IgD-negative memory B cell (primary cell): Measurements from ENCODE around the gene CCDC71L. TPM values are rescaled to one million over a fixed set of nuclear protein-coding genes. Genes with fewer than 3 reads are reported as not detected.

ENCODE experiments used
- H3K27ac Mint-ChIP-seq, 3 donors: one replicate each; pipeline ENCODE4 v1.8.0; 2020 to 2022; ENCODE audit warnings: mild to moderate bottlenecking in 3 of 3, mixed read lengths in 3 of 3, moderate library complexity in 1 of 3
- H3K27me3 Mint-ChIP-seq: one replicate; pipeline ENCODE4 v1.8.0; 2021; ENCODE audit warnings: mixed read lengths
- H3K36me3 Mint-ChIP-seq: one replicate; pipeline ENCODE4 v1.8.0; 2020; ENCODE audit warnings: mild to moderate bottlenecking, mixed read lengths
- H3K4me1 Mint-ChIP-seq, 3 donors: one replicate each; pipeline ENCODE4 v1.8.0; 2020 to 2022; ENCODE audit warnings: mixed read lengths in 3 of 3, mild to moderate bottlenecking in 1 of 3
- H3K4me3 Mint-ChIP-seq, 4 donors: one replicate each; pipeline ENCODE4 v1.8.0; 2020 to 2022; ENCODE audit warnings: mild to moderate bottlenecking in 4 of 4, mixed read lengths in 4 of 4, moderate library complexity in 3 of 4
- H3K9me3 Mint-ChIP-seq, 3 donors: one replicate each; pipeline ENCODE4 v1.8.0; 2020 to 2021; ENCODE audit warnings: mixed read lengths in 3 of 3, mild to moderate bottlenecking in 1 of 3
- polyA plus RNA-seq: library from polyadenylated mRNA; unstranded; fragments of 300-500 nt; fragmentation: Illumina TruSeq; gene quantifications from one replicate; pipeline ENCODE4 v1.2.3, GENCODE V29; 2021

Gene CCDC71L
- polyA plus RNA-seq, 1 donor from 2014 or later: 5.4 TPM

DNA sequence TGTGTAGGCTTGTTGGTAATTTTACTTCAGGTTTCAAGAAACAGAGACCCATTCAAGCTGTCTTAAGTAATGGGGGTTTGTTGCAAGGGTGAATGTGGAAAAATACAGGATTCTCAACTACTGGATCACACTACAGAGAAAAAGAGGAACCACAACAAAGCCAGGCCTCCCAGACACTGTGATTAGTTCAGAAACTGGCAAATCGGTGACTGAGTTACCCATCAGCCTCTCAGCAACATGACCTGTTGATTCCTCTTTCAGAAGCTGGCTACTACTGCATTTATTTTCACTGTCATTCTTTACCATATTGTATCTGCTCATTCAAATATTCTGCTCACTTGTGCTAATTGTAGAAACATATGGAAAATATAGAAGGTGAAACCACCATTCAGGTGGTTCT is 16.0 kb downstream of the CCDC71L start:
- Mint-ChIP-seq H3K9me3 (peaks cover 0 to 2% (median 0%) of the 10 kb centered on the region in 3 donors), H3K4me1 (peaks cover 0 to 4% (median 2%) of the 10 kb centered on the region in 3 donors), H3K36me3 (peaks cover 1% of the 10 kb centered on the region), H3K27me3 (no peaks in the 10 kb centered on the region), H3K4me3 (no peak overlapping the region), H3K27ac (peak overlapping the region in 1 of 3 donors; percentile 67)

DNA sequence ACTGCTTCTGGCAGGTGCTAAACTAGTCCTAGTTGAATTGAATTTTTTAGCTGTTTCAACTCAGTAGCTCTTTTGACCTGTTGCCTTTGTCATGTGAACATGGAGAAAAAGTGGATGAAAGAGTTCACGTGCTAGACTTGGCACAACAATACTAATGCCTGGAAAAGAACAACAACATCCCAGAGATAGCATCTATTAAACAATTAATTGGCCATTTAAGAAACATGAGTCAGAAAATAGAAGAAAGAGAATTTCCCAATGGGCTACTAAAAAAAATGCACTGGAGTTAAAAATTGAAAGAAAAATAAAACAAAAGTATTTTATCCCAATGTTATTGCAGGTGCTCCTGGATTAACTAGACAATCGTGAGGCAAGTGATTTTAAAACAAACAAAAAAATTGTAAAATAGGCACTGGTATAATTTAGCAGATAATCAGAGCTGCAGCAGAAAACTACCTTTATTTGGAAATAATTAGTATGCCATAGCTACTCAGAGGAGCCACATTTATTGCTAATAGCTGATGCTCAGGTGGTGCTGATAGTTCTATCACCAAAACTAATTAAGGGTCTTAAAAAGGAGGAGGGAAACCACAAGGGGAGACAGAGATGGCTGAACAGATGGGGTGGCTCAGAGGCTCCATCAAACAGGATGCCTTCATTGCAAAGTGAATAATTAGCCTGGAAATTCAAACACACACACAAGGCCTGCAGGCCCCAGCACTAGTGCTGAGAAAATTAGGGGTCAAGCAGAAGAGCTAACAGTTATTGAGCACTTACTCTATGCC is 17.6 kb downstream of the CCDC71L start:
- H3K9me3 Mint-ChIP-seq: no peaks in the 10 kb centered on the region
- H3K27me3 Mint-ChIP-seq: no peaks in the 10 kb centered on the region
- H3K36me3 Mint-ChIP-seq: peaks cover 1% of the 10 kb centered on the region
- H3K4me1 Mint-ChIP-seq: peaks cover 8 to 14% (median 13%) of the 10 kb centered on the region in 3 donors
- no peak overlapping the region for H3K27ac Mint-ChIP-seq
- no peak overlapping the region for H3K4me3 Mint-ChIP-seq

DNA sequence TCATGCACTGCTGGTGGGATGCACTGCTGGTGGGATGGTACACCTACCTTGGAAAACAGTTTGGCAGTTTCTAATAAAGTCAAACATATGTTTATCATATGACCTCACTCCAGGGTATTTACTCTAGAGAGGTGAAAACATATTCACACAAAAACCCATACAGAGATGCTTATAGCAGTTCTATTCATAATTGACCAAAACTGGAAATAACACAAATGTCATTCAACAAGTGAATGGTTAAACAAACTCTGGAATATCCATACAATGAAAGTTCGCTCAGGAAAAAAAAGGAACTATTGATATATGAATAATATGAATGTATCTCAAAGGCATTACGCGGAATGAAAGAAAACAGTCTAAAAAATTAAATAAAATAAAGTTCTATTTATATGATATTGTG is 19.5 kb downstream of the CCDC71L start:
- H3K27ac Mint-ChIP-seq: no peak overlapping the region
- H3K9me3 Mint-ChIP-seq: no peaks in the 10 kb centered on the region
- peaks cover 1% of the 10 kb centered on the region for H3K36me3 Mint-ChIP-seq
- no peaks in the 10 kb centered on the region for H3K27me3 Mint-ChIP-seq
- no peak overlapping the region for H3K4me3 Mint-ChIP-seq
- peaks cover 8 to 14% (median 13%) of the 10 kb centered on the region in 3 donors for H3K4me1 Mint-ChIP-seq

DNA sequence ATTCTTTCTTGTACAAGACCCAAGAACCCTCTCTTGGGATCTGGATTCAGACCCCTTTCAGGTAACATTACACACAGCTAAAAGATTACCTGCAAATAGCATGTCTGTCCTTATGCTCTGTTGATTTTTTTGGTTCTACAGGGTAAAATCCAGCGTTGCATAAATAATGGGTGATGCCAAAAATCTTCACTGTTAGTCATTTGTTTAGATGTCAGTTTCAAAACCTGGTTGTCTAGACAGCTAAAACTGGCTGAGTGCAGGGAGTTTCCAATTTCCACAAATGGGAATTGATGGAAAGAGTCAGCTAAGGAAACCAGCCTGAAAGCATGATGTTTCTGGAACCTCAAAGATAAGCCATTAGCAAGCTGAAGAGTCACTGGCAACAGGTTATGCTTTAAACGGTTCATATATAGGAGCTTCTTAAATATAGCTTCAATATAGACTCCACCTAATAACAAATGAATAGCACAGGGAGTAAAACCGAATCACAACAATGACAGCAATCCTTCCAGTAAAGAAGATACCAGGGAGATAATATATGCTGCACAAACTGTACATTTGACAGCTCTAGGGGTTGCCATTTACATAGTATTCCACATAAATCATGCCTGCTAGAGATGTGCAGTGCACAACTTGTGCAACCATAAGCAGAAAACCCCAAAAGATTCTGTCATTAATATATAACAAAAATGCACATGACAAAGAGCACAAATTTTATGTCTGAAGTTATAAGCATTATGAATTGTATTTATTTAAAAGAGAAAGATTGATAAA is 20.4 kb downstream of the CCDC71L start:
- no peaks in the 10 kb centered on the region for H3K27me3 Mint-ChIP-seq
- H3K4me1 Mint-ChIP-seq: peaks cover 8 to 14% (median 13%) of the 10 kb centered on the region in 3 donors
- no peaks in the 10 kb centered on the region for H3K9me3 Mint-ChIP-seq
- no peak overlapping the region for H3K4me3 Mint-ChIP-seq
- no peaks in the 10 kb centered on the region for H3K36me3 Mint-ChIP-seq
- no peak overlapping the region for H3K27ac Mint-ChIP-seq

DNA sequence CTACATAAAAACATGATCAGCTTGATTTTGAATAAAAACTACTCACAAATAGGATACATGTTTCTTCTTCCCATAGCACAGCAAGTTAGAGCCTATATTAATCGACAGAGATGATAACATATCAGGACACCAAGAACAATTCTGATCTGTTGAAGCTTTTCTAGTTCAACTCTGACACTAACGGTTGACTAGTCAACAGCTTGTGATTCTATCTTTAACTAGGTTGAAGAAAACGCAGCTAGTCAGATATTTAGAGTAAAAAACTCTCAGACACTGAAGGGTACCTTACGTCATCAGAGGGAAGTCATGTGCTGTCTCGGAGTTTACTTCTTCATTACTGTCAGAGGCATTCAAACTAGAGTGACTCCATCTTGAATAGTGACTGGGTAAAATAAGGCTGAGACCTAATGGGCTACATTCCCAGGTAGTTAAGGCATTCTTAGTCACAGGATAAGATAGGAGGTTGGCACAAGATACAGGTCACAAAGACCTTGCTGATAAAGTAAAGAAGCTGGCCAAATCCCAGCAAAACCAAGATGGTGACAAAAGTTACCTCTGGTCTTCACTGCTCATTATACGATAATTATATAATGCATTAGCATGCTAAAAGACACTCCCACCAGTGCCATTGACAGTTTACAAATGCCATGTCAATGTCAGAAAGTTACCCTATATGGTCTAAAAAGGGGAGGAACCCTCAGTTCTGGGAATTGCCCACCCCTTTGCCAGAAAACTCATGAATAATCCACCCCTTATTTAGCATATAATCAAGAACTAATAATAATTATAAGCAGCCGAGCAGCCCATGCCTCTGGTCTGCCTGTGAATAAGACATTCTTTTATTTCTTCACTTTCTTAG is 21.3 kb downstream of the CCDC71L start:
- Mint-ChIP-seq H3K4me3 (peak overlapping the region in 1 of 4 donors; percentile 13), H3K27ac (no peak overlapping the region), H3K9me3 (no peaks in the 10 kb centered on the region), H3K36me3 (no peaks in the 10 kb centered on the region), H3K27me3 (no peaks in the 10 kb centered on the region), H3K4me1 (peaks cover 8 to 11% (median 10%) of the 10 kb centered on the region in 3 donors)

DNA sequence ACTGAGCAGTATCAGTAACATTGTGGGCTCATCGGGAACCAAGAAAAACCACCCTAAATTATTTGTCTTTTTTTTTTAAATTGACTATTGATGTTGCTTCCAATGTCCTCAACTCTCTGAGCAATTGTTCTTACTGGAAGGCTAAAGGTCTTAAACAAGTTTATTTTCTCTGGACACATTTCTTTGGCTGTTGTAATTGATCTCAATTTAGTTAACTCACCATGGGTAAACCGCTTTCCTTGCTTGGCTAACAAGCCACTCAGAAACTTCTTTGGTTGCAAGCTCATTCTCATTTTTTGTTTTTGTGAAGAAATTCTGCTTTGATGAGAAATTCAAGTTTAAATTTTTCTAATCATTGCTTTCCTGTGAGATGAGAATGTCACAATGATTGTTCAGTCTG is 25.5 kb downstream of the CCDC71L start:
- Mint-ChIP-seq H3K27me3 (no peaks in the 10 kb centered on the region), H3K9me3 (no peaks in the 10 kb centered on the region), H3K4me1 (peaks cover 8 to 11% (median 10%) of the 10 kb centered on the region in 3 donors), H3K36me3 (no peaks in the 10 kb centered on the region), H3K4me3 (no peak overlapping the region), H3K27ac (no peak overlapping the region)

DNA sequence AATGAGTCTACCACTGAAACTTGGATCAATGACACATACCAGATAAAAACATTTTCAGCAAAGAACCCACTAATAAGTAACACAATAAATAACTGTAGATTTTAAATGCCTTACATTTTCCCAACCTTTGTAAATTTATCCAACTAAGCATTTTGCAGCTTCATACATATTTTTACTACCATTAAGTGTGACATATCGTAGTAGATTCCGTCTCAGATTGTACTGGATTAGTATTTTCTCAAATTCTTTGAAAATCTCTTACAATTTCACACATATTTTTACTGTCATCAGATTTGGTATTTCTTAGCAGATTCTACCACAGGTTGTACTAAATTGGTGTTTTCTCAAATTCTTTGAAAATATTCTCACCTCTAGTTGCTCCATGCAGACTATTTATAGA is 26.0 kb downstream of the CCDC71L start:
- Mint-ChIP-seq H3K9me3 (no peaks in the 10 kb centered on the region), H3K27ac (no peak overlapping the region), H3K27me3 (no peaks in the 10 kb centered on the region), H3K36me3 (no peaks in the 10 kb centered on the region), H3K4me3 (no peak overlapping the region), H3K4me1 (peaks cover 8 to 11% (median 10%) of the 10 kb centered on the region in 3 donors)

DNA sequence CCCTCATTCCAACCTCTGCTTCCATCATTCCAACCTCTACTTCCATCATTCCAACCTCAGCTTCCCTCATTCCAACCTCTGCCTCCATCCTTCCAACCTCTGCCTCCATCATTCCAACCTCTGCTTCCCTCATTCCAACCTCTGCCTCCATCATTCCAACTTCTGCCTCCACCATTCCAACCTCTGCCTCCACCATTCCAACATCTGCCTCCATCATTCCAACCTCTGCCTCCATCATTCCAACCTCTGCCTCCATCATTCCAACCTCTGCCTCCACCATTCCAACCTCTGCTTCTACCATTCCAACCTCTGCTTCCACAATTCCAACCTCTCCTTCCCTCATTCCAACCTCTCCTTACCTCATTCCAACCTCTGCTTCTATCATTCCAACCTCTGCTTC is 30.3 kb downstream of the CCDC71L start:
- no peaks in the 10 kb centered on the region for H3K9me3 Mint-ChIP-seq
- H3K4me1 Mint-ChIP-seq: no peaks in the 10 kb centered on the region
- H3K36me3 Mint-ChIP-seq: no peaks in the 10 kb centered on the region
- no peaks in the 10 kb centered on the region for H3K27me3 Mint-ChIP-seq
- no peak overlapping the region for H3K4me3 Mint-ChIP-seq
- H3K27ac Mint-ChIP-seq: no peak overlapping the region

DNA sequence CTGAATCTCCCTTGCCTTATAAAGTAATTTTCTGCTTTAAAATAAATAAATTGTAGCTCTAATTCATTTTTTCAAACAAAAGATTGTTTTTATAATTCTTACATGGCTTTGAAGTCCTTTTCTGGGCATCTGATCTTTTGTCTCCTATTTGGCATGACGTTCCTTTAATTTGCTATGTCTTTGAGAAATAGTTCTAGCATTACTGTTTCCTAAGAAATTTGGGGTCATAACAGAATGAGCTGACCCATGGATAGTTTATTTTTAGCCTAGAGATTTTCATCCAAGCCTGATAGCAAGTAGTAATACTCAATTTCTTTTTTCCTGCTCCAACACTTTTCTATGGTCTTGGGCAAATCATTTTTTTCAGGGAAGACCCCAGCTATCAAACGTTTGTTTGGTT is 31.4 kb downstream of the CCDC71L start:
- no peaks in the 10 kb centered on the region for H3K9me3 Mint-ChIP-seq
- H3K4me1 Mint-ChIP-seq: no peaks in the 10 kb centered on the region

DNA sequence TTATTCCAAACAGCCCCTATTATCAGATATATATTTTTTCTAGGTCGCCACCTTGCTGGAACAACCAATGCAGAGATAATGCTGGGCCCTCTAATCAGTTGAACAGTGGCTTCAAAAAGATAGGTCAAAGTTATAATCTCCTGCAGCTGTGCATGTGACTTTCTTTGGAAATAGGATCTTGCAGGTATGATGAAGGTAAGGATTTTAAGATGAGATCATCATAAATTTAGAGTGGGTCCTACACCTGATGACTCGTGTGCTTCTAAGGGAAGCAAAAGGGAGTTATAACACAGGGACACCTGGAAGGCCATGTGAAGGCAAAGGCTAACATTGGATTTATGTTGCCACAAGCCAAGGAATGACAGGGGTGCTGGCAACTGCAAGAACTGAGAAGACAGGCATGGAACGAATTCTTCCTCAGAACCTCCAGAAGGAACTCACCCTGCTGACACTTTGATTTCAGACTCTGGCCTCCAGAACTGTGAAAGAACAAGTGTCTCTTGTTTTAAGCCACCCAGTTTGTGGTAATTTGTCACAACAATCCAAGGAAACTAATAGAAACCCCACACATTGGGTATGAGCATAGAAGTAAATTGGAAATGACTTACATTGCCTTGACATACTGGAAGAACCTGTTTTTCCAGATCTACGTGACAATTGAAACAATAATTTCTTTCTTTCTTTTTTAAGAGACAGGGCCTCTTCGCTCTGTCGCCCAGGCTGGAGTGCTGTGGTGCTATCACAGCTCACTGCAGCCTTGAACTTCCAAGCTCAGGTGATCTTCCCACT is 34.4 kb downstream of the CCDC71L start:
- Mint-ChIP-seq H3K4me3 (no peak overlapping the region), H3K9me3 (peaks cover 2 to 3% (median 2%) of the 10 kb centered on the region in 3 donors), H3K4me1 (no peaks in the 10 kb centered on the region), H3K36me3 (no peaks in the 10 kb centered on the region), H3K27me3 (no peaks in the 10 kb centered on the region), H3K27ac (no peak overlapping the region)

More for the DNA sequence above, 31.4 kb downstream of the CCDC71L start:
- Mint-ChIP-seq H3K36me3 (no peaks in the 10 kb centered on the region), H3K4me3 (no peak overlapping the region), H3K27me3 (no peaks in the 10 kb centered on the region), H3K27ac (no peak overlapping the region)

DNA sequence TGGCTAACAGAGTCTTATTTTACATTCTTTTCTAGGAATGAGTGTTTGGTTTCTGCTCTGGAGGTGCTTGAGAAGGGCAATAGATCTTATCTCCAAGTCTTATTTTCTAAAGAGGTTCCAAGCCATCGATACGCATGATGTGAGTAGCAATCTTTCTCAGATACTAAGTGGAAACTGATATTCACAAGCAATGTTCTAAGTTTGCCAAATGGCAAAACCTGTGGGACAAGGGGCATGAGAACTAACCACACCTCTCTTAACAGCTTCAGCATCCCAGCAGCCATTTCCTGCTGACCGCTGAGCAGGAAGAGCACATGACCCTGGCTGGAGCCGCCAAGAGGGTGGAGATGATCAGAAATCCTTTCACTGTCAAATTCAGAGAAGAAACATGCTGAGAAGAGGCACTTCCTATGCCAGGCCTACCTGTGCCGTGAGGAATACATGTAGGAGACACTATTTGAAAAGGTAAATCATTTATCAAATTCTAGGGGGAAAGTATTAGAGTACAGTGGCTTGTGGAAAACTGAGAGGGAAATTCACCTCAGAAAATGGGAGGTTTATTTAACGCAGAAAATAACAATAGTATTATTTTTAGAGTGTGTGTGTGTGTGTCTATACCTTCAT is 35.2 kb downstream of the CCDC71L start:
- Mint-ChIP-seq H3K27ac (no peak overlapping the region), H3K36me3 (no peaks in the 10 kb centered on the region), H3K4me3 (no peak overlapping the region), H3K9me3 (peaks cover 3 to 6% (median 4%) of the 10 kb centered on the region in 3 donors), H3K27me3 (no peaks in the 10 kb centered on the region), H3K4me1 (no peaks in the 10 kb centered on the region)

DNA sequence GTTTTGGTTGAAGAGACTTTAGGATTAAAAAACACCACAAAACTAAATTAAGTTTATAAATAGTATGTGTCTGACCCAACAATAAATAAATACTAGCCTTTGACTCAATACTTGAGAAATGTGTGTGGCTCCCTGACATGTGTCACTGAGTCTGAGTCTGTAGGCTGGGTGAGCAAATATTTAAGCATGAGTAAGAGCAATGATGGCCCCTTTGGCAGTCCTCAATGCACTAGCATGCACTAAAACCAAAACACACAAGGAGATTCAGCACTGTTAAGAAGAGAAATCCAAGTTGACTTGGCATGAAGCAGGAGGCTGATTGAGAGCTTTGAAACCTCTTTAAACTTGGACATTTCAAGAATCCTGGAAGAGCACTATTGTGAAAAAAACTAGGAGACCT is 37.1 kb downstream of the CCDC71L start:
- Mint-ChIP-seq H3K4me1 (no peaks in the 10 kb centered on the region), H3K27ac (no peak overlapping the region), H3K9me3 (peaks cover 4 to 8% (median 6%) of the 10 kb centered on the region in 3 donors), H3K27me3 (peaks cover 2% of the 10 kb centered on the region), H3K4me3 (no peak overlapping the region), H3K36me3 (no peaks in the 10 kb centered on the region)

DNA sequence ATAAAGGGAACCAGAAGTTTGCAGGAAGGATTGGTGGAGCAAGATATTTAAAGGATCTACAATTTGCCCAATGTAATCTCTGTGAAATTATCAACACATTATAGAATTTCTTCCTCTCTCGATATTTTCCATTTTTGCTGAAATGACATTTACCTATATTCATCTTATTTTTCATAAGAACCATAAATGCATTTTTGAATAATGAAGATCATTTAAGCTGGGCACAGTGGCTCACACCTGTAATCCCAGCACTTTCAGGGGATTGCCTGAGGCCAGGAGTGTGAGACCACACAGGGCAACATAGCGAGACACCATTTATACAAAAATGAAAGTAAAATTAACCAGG is 37.7 kb downstream of the CCDC71L start:
- Mint-ChIP-seq H3K36me3 (no peaks in the 10 kb centered on the region), H3K27ac (no peak overlapping the region), H3K27me3 (peaks cover 2% of the 10 kb centered on the region), H3K4me3 (no peak overlapping the region), H3K4me1 (no peaks in the 10 kb centered on the region), H3K9me3 (peaks cover 4 to 8% (median 6%) of the 10 kb centered on the region in 3 donors)
